RWPE1 (cell line): ENCODE results near the gene AEBP1.

Experiments used
- CTCF ChIA-PET: fragments of 350-600 bp; sonication (Branson Sonifier 250); formaldehyde crosslinking; extraction: SDS; loops from one replicate; lab custom pipeline; 2021; lab: Yijun Ruan, JAX
- POLR2A ChIA-PET: fragments of 400-600 bp; formaldehyde crosslinking; extraction: SDS; loops from one replicate; lab custom pipeline; 2020; ENCODE audit warnings: antibody characterized with exemption; ENCODE audit not compliant: low non-redundant PET; lab: Yijun Ruan, JAX
- DNase-seq: peaks from one replicate; pipeline ENCODE4 v3.0.0; 2012; ENCODE audit warnings: low spot score
- H3K27ac ChIP-seq: fragments of 450-650 bp; 2 replicates; pipeline ENCODE4 v1.5.1; 2017
- TF ChIP-seq, protein P1 (sequence below): fragments of 450-650 bp; conservative IDR thresholded peaks from 2 replicates; pipeline ENCODE4 v1.5.1; 2017; ENCODE audit warnings: low read depth, mild to moderate bottlenecking

The AEBP1 gene

DNA sequence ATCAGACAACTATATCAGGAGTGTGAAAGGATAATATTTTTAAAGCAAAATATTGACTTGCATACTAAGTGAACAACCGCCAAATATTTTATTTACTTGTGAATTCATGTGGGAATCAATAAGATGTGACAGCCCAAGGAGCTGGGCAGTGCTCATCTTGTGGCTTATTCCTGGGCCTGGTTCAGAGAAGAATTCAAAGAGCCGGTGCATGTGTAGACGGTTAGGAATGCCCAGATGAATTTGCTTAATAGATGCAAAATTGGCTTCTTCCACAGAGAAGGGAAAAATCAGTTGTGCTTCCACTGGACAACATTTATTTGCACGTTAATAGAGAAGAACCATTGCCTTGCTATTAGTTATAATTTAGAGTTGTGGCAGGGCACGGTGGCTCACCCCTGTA lies 32.6 kb downstream of the AEBP1 start:
- POLR2A ChIA-PET = no interaction called here
- CTCF ChIA-PET = no interaction called here
- H3K27ac ChIP-seq = no peak overlapping the region
- no peak for DNase-seq
- TF ChIP-seq, protein P1, sequence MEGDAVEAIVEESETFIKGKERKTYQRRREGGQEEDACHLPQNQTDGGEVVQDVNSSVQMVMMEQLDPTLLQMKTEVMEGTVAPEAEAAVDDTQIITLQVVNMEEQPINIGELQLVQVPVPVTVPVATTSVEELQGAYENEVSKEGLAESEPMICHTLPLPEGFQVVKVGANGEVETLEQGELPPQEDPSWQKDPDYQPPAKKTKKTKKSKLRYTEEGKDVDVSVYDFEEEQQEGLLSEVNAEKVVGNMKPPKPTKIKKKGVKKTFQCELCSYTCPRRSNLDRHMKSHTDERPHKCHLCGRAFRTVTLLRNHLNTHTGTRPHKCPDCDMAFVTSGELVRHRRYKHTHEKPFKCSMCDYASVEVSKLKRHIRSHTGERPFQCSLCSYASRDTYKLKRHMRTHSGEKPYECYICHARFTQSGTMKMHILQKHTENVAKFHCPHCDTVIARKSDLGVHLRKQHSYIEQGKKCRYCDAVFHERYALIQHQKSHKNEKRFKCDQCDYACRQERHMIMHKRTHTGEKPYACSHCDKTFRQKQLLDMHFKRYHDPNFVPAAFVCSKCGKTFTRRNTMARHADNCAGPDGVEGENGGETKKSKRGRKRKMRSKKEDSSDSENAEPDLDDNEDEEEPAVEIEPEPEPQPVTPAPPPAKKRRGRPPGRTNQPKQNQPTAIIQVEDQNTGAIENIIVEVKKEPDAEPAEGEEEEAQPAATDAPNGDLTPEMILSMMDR = no peak

DNA sequence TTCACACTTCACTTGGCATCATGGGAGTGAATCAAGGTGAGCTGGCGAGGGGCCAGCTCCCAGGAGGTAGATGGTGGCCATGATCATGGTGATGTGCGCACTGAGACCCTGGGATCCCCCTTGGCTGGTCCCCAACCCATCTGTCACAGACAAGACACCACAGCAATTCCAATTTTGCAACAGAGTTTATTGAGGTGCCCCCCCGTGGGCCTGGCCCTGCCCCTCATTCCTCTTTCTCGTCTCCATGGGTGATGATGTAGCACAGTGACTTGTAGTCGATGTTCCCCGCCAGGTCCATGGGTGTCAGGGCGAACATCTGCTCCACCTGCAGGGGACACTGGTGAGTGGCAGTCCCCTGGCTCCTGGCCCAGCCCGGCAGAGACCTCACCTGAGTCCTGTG lies 34.6 kb downstream of the AEBP1 start:
- TF ChIP-seq, protein P1 = no peak
- POLR2A ChIA-PET = no interaction called here
- CTCF ChIA-PET = no interaction called here

DNA sequence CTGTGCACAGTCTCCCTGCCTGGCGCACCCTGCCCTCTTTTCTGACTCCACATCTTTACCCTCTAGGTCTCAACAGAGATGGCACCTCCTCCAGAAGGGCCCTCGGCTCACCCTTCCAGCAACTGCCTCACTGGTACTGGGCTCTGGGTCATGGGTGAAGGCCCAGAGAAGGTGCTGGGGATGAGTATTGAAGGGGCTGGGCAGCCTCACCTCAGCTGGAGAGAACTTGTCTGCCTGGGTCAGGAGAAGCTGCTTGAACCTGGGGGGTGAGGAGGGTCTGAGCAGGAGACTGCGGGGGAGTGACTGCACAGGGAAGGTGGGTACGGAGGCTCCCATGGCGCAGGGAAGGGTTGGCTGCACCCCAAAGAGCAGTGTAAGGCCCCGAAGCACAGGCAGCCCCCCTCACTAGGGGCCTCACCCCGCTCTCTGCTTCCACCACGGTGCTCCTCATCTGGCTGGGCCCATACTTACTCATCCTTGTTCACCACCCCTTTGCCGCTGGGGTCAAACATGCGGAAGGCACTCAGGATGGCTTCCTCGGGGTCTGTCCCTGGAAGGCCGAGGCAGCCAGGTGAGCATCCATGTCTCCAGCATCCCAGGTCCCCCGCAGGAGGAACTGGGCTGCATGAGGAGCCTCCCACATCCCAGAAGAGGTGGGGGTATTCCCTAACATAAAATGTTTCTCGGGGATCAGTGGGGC lies 35.3 kb downstream of the AEBP1 start:
- POLR2A ChIA-PET = no interaction called here
- H3K27ac ChIP-seq = no peak overlapping the region
- TF ChIP-seq, protein P1 = no peak
- no peak for DNase-seq
- CTCF ChIA-PET = no interaction called here

More for the DNA sequence above, 34.6 kb downstream of the AEBP1 start:
- no peak overlapping the region for H3K27ac ChIP-seq
- no peak for DNase-seq

DNA sequence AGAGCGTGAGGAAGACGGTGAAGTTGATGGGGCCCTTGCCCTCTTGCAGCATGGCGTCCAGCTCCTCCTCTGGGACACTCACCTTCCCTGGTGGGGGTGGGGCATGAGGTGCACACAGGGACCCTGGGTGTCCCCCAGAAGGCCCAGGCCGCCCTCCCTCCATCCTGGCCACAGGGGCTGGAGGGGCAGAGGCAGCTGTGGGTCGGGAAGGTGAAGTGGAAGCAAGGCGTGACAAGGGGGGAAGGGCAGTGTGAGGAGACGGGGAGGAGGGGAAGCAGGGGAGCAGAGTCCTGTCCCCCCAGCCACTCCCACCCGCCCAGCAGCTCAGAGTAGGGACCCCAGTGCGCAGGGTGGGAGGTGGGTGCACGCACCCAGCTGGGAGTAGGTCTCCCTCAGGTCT lies 36.2 kb downstream of the AEBP1 start:
- H3K27ac ChIP-seq = no peak overlapping the region
- ChIA-PET POLR2A (no interaction called here), CTCF (no interaction called here)
- no peak for DNase-seq
- TF ChIP-seq, protein P1 = no peak

DNA sequence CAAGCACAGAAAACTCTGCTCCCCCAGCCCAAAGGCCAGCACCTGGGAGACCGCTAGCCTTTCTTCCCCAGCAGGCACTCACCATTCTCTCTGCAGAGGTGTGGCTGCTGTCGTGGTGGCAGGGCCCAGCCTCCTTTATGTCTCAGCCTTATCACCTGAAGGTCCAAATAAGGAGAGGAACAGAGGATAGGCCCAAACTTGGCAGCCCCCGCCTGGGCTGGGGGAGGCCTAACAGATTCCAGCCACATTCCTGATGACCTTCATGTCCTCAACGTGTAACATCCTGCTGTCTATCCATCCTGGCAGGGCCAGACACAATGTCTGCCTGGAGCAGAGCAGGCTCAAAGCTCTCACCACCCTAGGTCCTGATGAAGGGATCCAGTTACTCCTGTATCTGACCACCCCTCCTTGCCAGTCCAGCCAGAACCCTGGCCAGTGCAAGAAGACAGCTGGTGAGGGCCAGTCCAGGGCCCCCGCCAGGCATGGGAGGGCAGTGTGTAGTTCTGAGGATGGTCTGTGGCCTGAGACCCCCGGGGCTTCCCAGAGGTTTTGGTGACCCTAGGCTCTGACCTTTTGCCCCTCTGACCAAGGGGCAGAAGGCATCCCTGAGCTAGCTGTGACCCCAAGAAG lies 37.2 kb downstream of the AEBP1 start, which contains the start of gene MYL7:
TSS of gene MYL7 (minus strand) at position 112 of the 630 bp plus-strand sequence. CDS start at position 85, 27 bp downstream.
- POLR2A ChIA-PET = interaction anchor here (0.5 kb wide), 1 partner anchor 8 kb away, joined by 8 read pairs; no protein-coding TSS in a partner anchor

DNA sequence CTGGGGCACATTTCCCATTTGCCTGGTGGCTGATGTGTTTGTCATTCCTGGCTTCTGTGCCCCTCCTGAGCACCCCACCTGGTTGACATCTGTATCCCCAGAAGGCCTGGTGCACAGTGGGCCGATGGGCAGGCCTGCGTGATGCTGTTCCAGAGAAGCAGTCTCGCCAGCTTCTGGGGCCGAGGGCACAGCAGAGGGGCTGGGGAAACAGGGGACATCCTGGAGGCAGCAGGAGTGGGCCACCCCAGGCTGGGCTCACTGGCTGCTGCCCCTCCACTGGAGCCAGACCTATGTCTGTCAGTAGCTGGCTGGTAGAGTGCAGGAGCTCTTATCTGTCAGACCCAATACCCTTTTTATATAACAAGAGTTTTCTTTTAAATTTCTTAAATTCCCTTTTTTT lies 37.9 kb downstream of the AEBP1 start:
- ChIA-PET POLR2A (interaction anchor here (0.5 kb wide), 1 partner anchor 9 kb away, joined by 8 read pairs; no protein-coding TSS in a partner anchor), CTCF (interaction anchor here (0.7 kb wide), 1 partner anchor 54 kb away, joined by 3 read pairs; no protein-coding TSS in a partner anchor)
- TF ChIP-seq, protein P1 = no peak
- no peak overlapping the region for H3K27ac ChIP-seq
- no peak for DNase-seq

More for the DNA sequence above, 37.2 kb downstream of the AEBP1 start, which contains the start of gene MYL7:
- no peak within 1 kb of the TSS for H3K27ac ChIP-seq
- TF ChIP-seq, protein P1 = no peak
- CTCF ChIA-PET = no interaction called here
- DNase-seq = no peak
